Thoracic aorta (tissue), 2 donors: ENCODE data around the gene PTN. TPM values are rescaled to one million over a fixed set of nuclear protein-coding genes. Genes with fewer than 3 reads are reported as not detected.

Experiments
- ATAC-seq: fragments of 150-250 bp; one replicate; pipeline ENCODE4 v1.8.0; 2017; ENCODE audit warnings: low read depth; ENCODE audit not compliant: insufficient number of reproducible peaks, low FRiP score
- DNase-seq: peaks from one replicate; pipeline ENCODE4 v3.0.0-alpha.2; 2020; ENCODE audit warnings: low spot score
- H3K27ac ChIP-seq, 2 donors: fragments of 200-600 bp; sonication (generic); 1 replicate in 1 of 2; 2 replicates in 1 of 2; pipeline ENCODE4 v1.5.1; 2016; ENCODE audit warnings: mild to moderate bottlenecking in 2 of 2, moderate library complexity in 2 of 2
- H3K27me3 ChIP-seq: fragments of 200-600 bp; sonication (generic); replicated peaks from 2 replicates; pipeline ENCODE4 v1.6.0; 2016; ENCODE audit warnings: mild to moderate bottlenecking; ENCODE audit not compliant: insufficient read depth
- H3K36me3 ChIP-seq: fragments of 200-600 bp; sonication (generic); one replicate; pipeline ENCODE4 v1.5.1; 2016
- H3K4me1 ChIP-seq, 2 donors: fragments of 200-600 bp; sonication (generic); 1 replicate in 1 of 2; 2 replicates in 1 of 2; pipeline versions ENCODE4 v1.5.1 to v1.6.0; 2016; ENCODE audit warnings: low read depth in 2 of 2, mild to moderate bottlenecking in 1 of 2; ENCODE audit not compliant: control insufficient read depth in 1 of 2
- H3K4me3 ChIP-seq: fragments of 200-600 bp; sonication (generic); 2 replicates; pipeline ENCODE4 v1.5.1; 2016; ENCODE audit warnings: mild to moderate bottlenecking
- H3K9me3 ChIP-seq: fragments of 200-600 bp; sonication (generic); 2 replicates; pipeline ENCODE4 v1.5.1; 2016
- CTCF ChIP-seq: fragments of 200-600 bp; sonication (generic); IDR thresholded peaks from one replicate; pipeline ENCODE4 v1.5.1; 2019; ENCODE audit warnings: antibody characterized with exemption
- total RNA-seq, 2 donors: library from RNA; depleted of rRNA; stranded (reverse); fragments of >200 nt; gene quantifications; one replicate each; pipeline versions ENCODE4 v1.1.0 to v1.2.3, GENCODE V29; 2016

Gene PTN
- total RNA-seq, 2 donors from 2014 or later = 4.7 to 12.5 TPM

DNA sequence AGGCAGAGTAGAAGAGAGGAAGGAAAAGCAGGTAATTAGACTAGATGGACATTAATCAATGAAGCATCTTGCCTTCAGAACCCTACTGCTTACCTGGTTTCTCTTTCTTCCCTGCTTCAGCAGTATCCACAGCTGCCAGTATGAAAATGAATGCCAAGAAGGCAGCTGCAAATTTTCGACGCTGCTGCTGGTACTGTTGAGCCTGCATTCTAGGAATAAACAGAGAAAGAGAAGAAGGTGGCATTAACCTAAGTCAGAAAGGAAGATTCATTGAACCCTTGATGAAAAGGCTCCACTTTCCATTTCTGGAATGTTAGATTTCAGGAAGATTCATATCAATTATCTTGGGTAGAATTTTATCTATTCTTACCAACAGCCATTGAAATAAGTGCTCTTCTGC, 88.8 kb downstream of the PTN start:
- no peak for TF ChIP-seq CTCF
- DNase-seq (no peak), ATAC-seq (no peak)
- H3K36me3 ChIP-seq = no peaks in the 10 kb centered on the region
- H3K9me3 ChIP-seq = no peaks in the 10 kb centered on the region
- H3K27me3 ChIP-seq = no peaks in the 10 kb centered on the region
- peaks cover 0 to 3% of the 10 kb centered on the region in 2 donors for H3K4me1 ChIP-seq
- no peak overlapping the region for H3K4me3 ChIP-seq
- no peak overlapping the region for H3K27ac ChIP-seq

- DNase-seq (no peak), ATAC-seq (no peak)
- Histone ChIP-seq H3K27ac (no peak overlapping the region), H3K27me3 (no peaks in the 10 kb centered on the region), H3K36me3 (no peaks in the 10 kb centered on the region), H3K9me3 (no peaks in the 10 kb centered on the region), H3K4me1 (peaks cover 0 to 12% of the 10 kb centered on the region in 2 donors), H3K4me3 (no peak overlapping the region)
- TF ChIP-seq CTCF = no peak
Measured at GRCh38 chr7:137245890-137246289, 97.6 kb downstream of the PTN start.

DNA sequence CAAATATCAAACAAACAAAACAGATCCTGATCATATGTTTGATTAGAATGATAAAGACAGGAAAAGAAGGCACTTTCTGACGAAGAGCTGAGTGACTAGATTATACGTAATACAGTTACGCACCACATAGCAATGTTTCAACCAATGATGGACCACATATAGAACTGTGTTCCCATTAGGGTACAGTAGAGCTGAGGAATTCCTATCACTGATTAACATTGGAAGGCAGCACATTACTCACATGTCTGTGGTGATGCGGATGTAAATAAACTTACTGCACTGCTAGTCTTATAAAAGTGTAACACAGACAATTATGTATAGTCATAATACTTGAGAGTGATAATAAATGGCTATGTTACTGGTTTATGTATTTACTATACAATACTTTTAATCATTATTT, 98.3 kb downstream of the PTN start:
- H3K27ac ChIP-seq = no peak overlapping the region
- H3K9me3 ChIP-seq = no peaks in the 10 kb centered on the region
- H3K27me3 ChIP-seq = no peaks in the 10 kb centered on the region
- ATAC-seq (no peak), DNase-seq (no peak)
- no peak overlapping the region for H3K4me3 ChIP-seq
- TF ChIP-seq CTCF = no peak
- H3K4me1 ChIP-seq = peaks cover 0 to 12% of the 10 kb centered on the region in 2 donors
- no peaks in the 10 kb centered on the region for H3K36me3 ChIP-seq

- H3K4me1 ChIP-seq = no peaks in the 10 kb centered on the region
- ATAC-seq = no peak
- no peak for TF ChIP-seq CTCF
Measured at GRCh38 chr7:137243741-137244140, 99.8 kb downstream of the PTN start.

DNA sequence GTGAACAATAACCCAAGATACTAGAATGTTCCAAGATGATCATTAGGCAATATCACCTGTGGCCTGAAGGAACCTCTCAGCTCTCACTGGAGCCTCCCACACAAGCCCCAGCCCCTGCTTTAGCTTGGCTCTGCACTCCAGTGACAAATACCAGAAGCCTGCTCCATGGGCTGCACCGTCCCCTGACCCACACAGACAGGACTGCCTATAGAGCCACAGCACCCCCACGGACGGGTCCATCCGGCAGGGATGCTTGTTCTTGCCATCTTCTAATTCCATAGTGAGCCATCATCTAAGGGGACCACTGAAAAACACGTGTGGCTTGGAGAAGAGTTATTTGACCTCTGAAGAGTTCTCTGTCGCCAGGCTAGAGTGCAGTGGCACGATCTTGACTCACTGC, 100.9 kb downstream of the PTN start:
- H3K4me3 ChIP-seq = no peak overlapping the region
- no peaks in the 10 kb centered on the region for H3K9me3 ChIP-seq
- H3K27me3 ChIP-seq = no peaks in the 10 kb centered on the region
- H3K36me3 ChIP-seq = no peaks in the 10 kb centered on the region
- DNase-seq (no peak), ATAC-seq (no peak)
- H3K27ac ChIP-seq = no peak overlapping the region
- no peaks in the 10 kb centered on the region for H3K4me1 ChIP-seq
- TF ChIP-seq CTCF = no peak

More at GRCh38 chr7:137243741-137244140, 99.8 kb downstream of the PTN start:
- no peak overlapping the region for H3K27ac ChIP-seq
- H3K9me3 ChIP-seq = no peaks in the 10 kb centered on the region
- no peak overlapping the region for H3K4me3 ChIP-seq
- no peak for DNase-seq
- no peaks in the 10 kb centered on the region for H3K27me3 ChIP-seq
- no peaks in the 10 kb centered on the region for H3K36me3 ChIP-seq
